ENCODE measurements around the gene BICDL2. TPM values are rescaled to one million over a fixed set of nuclear protein-coding genes. Genes with fewer than 3 reads are reported as not detected.

BICDL2 gene
- total and polyA plus RNA-seq, 9 of the 15 experiments (the other 6 are each of a cell fraction or from before 2014, with no cell fraction given): 0.09 to 0.28 (median 0.09) TPM; not detected in 6

GRCh38 chr16:2981177-2981898 is 55.4 kb downstream of the BICDL2 start (continued):
- 0 out of 4 replicates have a peak, but pooled peaks of 1 of the 2 experiments have one; percentile 41 for TF ChIP-seq UBTF (IDR thresholded peaks at IDR 0.05; ENCODE audit: borderline replicate concordance in 1 of 2, low read depth in 2 of 2, low read length in 2 of 2)
- no peak for TF ChIP-seq JUN (IDR thresholded peaks at IDR 0.05; ENCODE audit: borderline replicate concordance, low read depth, low read length)
- TF ChIP-seq JUN (CRISPR knock-in tag; IDR thresholded peaks at IDR 0.05; ENCODE audit: borderline replicate concordance): peak; percentile 50; the same call in 1 of the 2 replicates
- TF ChIP-seq NEUROD1 (IDR thresholded peaks at IDR 0.05; ENCODE audit: borderline replicate concordance, low read depth, low read length, partially characterized antibody): peak; percentile 10
- peak; percentile 33 for TF ChIP-seq BRD9 (IDR thresholded peaks at IDR 0.05; ENCODE audit: low read depth, partially characterized antibody)
- peak; percentile 96 for TF ChIP-seq SMARCA5 (IDR thresholded peaks at IDR 0.05)
- peak; percentile 35; the same call in 1 of the 2 replicates for TF ChIP-seq POLR2AphosphoS5 (IDR thresholded peaks at IDR 0.05; ENCODE audit: control insufficient read depth, insufficient read depth, low read depth, low read length)
- peak; percentile 42; the same call in 1 of the 2 replicates for TF ChIP-seq CTBP1 (IDR thresholded peaks at IDR 0.05; ENCODE audit: borderline replicate concordance)
- TF ChIP-seq ZNF764 (CRISPR knock-in tag; IDR thresholded peaks at IDR 0.05; ENCODE audit: low read depth): no peak
- TF ChIP-seq CBX3 (IDR thresholded peaks at IDR 0.05; ENCODE audit: borderline replicate concordance in 1 of 2, low read length in 2 of 2): peak in 1 of 2 experiments; percentile 73; a peak in 1 of 3 replicates
- no peak for TF ChIP-seq ZNF695 (CRISPR knock-in tag; IDR thresholded peaks at IDR 0.05)
- peak in 1 of 3 experiments; percentile 61 for TF ChIP-seq YY1 (IDR thresholded peaks at IDR 0.05; ENCODE audit: borderline replicate concordance in 1 of 3, control insufficient read depth in 1 of 3, extremely low read depth in 1 of 3, insufficient read depth in 3 of 3, insufficient read length in 1 of 3, insufficient replicate concordance in 2 of 3, low read depth in 1 of 3, low read length in 2 of 3)
- TF ChIP-seq TRIM28 (IDR thresholded peaks at IDR 0.05): peak; percentile 94
- peak; percentile 70; the same call in 1 of the 2 replicates for TF ChIP-seq KLF13 (tag; IDR thresholded peaks at IDR 0.05; ENCODE audit: borderline replicate concordance, low read depth)
- peak; percentile 53 for TF ChIP-seq HLTF (IDR thresholded peaks at IDR 0.05)
- TF ChIP-seq ZNF133 (CRISPR knock-in tag; IDR thresholded peaks at IDR 0.05): no peak
- no peak for TF ChIP-seq IRF2 (CRISPR knock-in tag; IDR thresholded peaks at IDR 0.05)
- TF ChIP-seq ZNF584 (CRISPR knock-in tag; IDR thresholded peaks at IDR 0.05; ENCODE audit: low read depth): peak; percentile 62; the same call in 1 of the 2 replicates
- TF ChIP-seq CEBPG (CRISPR knock-in tag; IDR thresholded peaks at IDR 0.05): peak; percentile 16; the same call in 1 of the 2 replicates
- TF ChIP-seq CEBPG (tag; conservative IDR thresholded peaks at IDR 0.05 in 1 of 2, IDR thresholded peaks at IDR 0.05 in 1 of 2): no peak
- TF ChIP-seq ZNF655 (CRISPR knock-in tag; IDR thresholded peaks at IDR 0.05): no peak
- no peak for TF ChIP-seq TFE3 (CRISPR knock-in tag; IDR thresholded peaks at IDR 0.05)

All from K562 (cell line).